ENCODE results near the gene TSC22D2.

GRCh38 chr3:150453353-150453752, 45.3 kb downstream of the TSC22D2 start:
- TF ChIP-seq EZH2 (IDR thresholded peaks at IDR 0.05; ENCODE audit: borderline replicate concordance): no peak
- no peak for TF ChIP-seq CTCF (IDR thresholded peaks at IDR 0.05; ENCODE audit: poor library complexity)
- no peak for TF ChIP-seq EZH2phosphoT487 (IDR thresholded peaks at IDR 0.05; ENCODE audit: low read depth, severe bottlenecking, unreplicated experiment)
